ENCODE measurements around the gene DIP2A.

DNA sequence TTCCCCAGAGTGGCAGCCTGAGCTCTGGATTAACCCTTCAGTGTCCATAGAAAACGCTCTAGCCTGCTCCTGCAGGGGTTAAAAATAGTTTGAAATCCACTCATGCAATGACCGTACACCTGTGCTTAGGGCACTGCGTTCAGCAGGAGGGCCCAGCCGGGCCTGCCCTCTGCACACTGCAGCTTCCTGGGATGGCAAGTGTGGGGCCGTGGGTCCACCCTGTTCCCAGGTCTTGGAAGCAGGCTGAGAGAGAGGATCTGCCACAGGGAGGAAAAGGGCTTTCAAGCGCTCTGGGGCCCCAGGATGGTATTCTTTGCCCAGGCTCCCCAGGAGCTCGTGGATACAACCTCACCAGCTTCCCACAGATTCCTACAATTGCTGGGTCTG is 147.7 kb downstream of the DIP2A start:
- TF ChIP-seq, protein P1, sequence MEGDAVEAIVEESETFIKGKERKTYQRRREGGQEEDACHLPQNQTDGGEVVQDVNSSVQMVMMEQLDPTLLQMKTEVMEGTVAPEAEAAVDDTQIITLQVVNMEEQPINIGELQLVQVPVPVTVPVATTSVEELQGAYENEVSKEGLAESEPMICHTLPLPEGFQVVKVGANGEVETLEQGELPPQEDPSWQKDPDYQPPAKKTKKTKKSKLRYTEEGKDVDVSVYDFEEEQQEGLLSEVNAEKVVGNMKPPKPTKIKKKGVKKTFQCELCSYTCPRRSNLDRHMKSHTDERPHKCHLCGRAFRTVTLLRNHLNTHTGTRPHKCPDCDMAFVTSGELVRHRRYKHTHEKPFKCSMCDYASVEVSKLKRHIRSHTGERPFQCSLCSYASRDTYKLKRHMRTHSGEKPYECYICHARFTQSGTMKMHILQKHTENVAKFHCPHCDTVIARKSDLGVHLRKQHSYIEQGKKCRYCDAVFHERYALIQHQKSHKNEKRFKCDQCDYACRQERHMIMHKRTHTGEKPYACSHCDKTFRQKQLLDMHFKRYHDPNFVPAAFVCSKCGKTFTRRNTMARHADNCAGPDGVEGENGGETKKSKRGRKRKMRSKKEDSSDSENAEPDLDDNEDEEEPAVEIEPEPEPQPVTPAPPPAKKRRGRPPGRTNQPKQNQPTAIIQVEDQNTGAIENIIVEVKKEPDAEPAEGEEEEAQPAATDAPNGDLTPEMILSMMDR (optimal IDR thresholded peaks at IDR 0.05 in 1 of 3, IDR thresholded peaks at IDR 0.05 in 1 of 3, conservative IDR thresholded peaks at IDR 0.05 in 1 of 3; ENCODE audit: extremely low read depth in 1 of 3, insufficient read depth in 2 of 3, low read length in 3 of 3) = no peak
- no peak for TF ChIP-seq EZH2 (IDR thresholded peaks at IDR 0.05; ENCODE audit: low read length)

All from keratinocyte (primary cell).